K562 (cell line): ENCODE data around the gene CD9. TPM values are rescaled to one million over a fixed set of nuclear protein-coding genes. Genes with fewer than 3 reads are reported as not detected.

Experiments used
- ARID1B ChIP-seq: fragments of 450-650 bp; IDR thresholded peaks from 2 replicates; pipeline ENCODE4 v1.6.1; 2016; ENCODE audit warnings: antibody characterized with exemption, mild to moderate bottlenecking, inconsistent platforms
- CBFA2T2 ChIP-seq: fragments of 450-650 bp; conservative IDR thresholded peaks from 2 replicates; pipeline ENCODE4 v1.6.1; 2017; ENCODE audit warnings: mild to moderate bottlenecking
- JUN ChIP-seq, 2 experiments: sonication (generic) in 1 of 2; formaldehyde crosslinking in 1 of 2; IDR thresholded peaks; 2 replicates each; pipeline versions ENCODE4 v1.6.1 to v1.8.0; 2012 to 2022; ENCODE audit warnings: borderline replicate concordance in 2 of 2, mild to moderate bottlenecking in 2 of 2, improper control_type of control experiment in 1 of 2, low read depth in 1 of 2, low read length in 1 of 2, missing genetic modification reagents in 1 of 2
- JUNB ChIP-seq: fragments of 450-650 bp; formaldehyde crosslinking; conservative IDR thresholded peaks from 2 replicates; pipeline ENCODE4 v1.4.0; 2020; ENCODE audit warnings: mild to moderate bottlenecking
- POLR2AphosphoS5 ChIP-seq: IDR thresholded peaks from 2 replicates; pipeline ENCODE4 v1.6.1; 2011; ENCODE audit warnings: mild to moderate bottlenecking, low read depth, low read length, moderate library complexity; ENCODE audit not compliant: control insufficient read depth, insufficient read depth
- TAL1 ChIP-seq: fragments of 450-650 bp; IDR thresholded peaks from 2 replicates; pipeline ENCODE4 v1.6.1; 2016; ENCODE audit warnings: mild to moderate bottlenecking
- TCF3 ChIP-seq: sonication (generic); formaldehyde crosslinking; IDR thresholded peaks from 2 replicates; pipeline ENCODE4 v1.4.0; 2020; ENCODE audit warnings: mild to moderate bottlenecking, missing genetic modification reagents
- ZNF165 ChIP-seq: fragments of 250-450 bp; sonication (Bioruptor Pico); IDR thresholded peaks from 2 replicates; pipeline ENCODE4 v1.4.0; 2020; ENCODE audit warnings: borderline replicate concordance
- ZNF778 ChIP-seq: fragments of 450-650 bp; formaldehyde crosslinking; IDR thresholded peaks from 2 replicates; pipeline ENCODE4 v1.4.0; 2020; ENCODE audit warnings: mild to moderate bottlenecking, moderate library complexity
- ZNF780A ChIP-seq: fragments of 250-450 bp; sonication (Bioruptor Pico); IDR thresholded peaks from 2 replicates; pipeline ENCODE4 v1.5.0; 2021; ENCODE audit warnings: mild to moderate bottlenecking
- polyA plus RNA-seq, 8 experiments: library from polyadenylated mRNA; depleted of rRNA in 4 of 8; stranded (reverse) in 5 of 8; unstranded in 3 of 8; fragments of >200 nt; fragmentation: Nextera tagmentation in 2 of 8; fragmentation: Illumina TruSeq in 1 of 8; extraction: Ambion mirVana in 2 of 8; extraction: Trizol in 1 of 8; gene quantifications; 2 replicates each; pipeline versions ENCODE4 v1.2.1 to v1.2.3, GENCODE V29; 2011 to 2014; ENCODE audit warnings: inconsistent platforms in 1 of 8, missing spikeins in 1 of 8
- total RNA-seq, 7 experiments: library from RNA; depleted of rRNA in 6 of 7; stranded (reverse); fragments of >200 nt in 6 of 7; fragmentation: Illumina TruSeq in 2 of 7; extraction: Trizol in 2 of 7; gene quantifications; 2 replicates each; pipeline versions ENCODE4 v1.2.1 to v1.2.3, GENCODE V29; 2011 to 2021; ENCODE audit warnings: low replicate concordance in 1 of 7
- TF ChIP-seq, protein P1 (sequence below): sonication (generic); formaldehyde crosslinking; IDR thresholded peaks from 2 replicates; pipeline ENCODE4 v1.8.0; 2022; ENCODE audit warnings: mild to moderate bottlenecking, missing genetic modification reagents

The CD9 gene
- total and polyA plus RNA-seq, 9 of the 15 experiments (the other 6 are each of a cell fraction or from before 2014, with no cell fraction given) = 0.43 to 5.6 (median 0.62) TPM

DNA sequence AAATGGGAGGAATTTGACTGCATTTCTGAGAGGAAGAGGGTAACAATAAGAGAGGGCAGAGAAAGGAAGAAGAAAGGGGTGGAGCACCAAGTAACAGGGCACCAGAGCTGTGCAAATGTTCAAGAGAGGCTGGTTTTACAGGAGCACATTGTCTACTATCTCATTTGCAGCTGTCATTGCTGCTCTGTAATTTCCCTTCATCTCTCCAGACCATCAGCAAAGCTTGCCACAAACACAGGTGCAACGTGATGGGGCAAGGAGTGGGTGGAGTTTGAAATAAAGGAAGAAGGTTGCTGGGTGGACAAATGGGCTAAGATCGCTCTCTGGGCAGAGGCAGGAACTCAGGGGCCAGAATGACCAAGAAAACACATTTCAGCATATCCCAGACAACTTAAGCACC lies 62.4 kb downstream of the CD9 start (continued):
- TF ChIP-seq CBFA2T2 (peak; percentile 51), TAL1 (peak; percentile 65; the same call in 1 of the 2 replicates), ZNF780A (CRISPR knock-in tag) (no peak), ARID1B (peak; percentile 37; the same call in 1 of the 2 replicates), ZNF778 (CRISPR knock-in tag) (no peak), JUN (IDR thresholded peaks at IDR 0.05; ENCODE audit: borderline replicate concordance, low read depth, low read length) (no peak), JUN (CRISPR knock-in tag; IDR thresholded peaks at IDR 0.05; ENCODE audit: borderline replicate concordance) (no peak), JUNB (CRISPR knock-in tag) (no peak), TCF3 (peak; percentile 72), POLR2AphosphoS5 (0 out of 2 replicates have a peak, but pooled peaks have one; percentile 31), ZNF165 (CRISPR knock-in tag) (no peak)
- TF ChIP-seq, protein P1, sequence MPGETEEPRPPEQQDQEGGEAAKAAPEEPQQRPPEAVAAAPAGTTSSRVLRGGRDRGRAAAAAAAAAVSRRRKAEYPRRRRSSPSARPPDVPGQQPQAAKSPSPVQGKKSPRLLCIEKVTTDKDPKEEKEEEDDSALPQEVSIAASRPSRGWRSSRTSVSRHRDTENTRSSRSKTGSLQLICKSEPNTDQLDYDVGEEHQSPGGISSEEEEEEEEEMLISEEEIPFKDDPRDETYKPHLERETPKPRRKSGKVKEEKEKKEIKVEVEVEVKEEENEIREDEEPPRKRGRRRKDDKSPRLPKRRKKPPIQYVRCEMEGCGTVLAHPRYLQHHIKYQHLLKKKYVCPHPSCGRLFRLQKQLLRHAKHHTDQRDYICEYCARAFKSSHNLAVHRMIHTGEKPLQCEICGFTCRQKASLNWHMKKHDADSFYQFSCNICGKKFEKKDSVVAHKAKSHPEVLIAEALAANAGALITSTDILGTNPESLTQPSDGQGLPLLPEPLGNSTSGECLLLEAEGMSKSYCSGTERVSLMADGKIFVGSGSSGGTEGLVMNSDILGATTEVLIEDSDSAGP (CRISPR knock-in tag) = no peak
